ENCODE results near the gene DKK2. TPM values are rescaled to one million over a fixed set of nuclear protein-coding genes. Genes with fewer than 3 reads are reported as not detected.

Gene DKK2
- total and polyA plus RNA-seq, 2 experiments from 2014 or later: 3.2 to 4.3 TPM

DNA sequence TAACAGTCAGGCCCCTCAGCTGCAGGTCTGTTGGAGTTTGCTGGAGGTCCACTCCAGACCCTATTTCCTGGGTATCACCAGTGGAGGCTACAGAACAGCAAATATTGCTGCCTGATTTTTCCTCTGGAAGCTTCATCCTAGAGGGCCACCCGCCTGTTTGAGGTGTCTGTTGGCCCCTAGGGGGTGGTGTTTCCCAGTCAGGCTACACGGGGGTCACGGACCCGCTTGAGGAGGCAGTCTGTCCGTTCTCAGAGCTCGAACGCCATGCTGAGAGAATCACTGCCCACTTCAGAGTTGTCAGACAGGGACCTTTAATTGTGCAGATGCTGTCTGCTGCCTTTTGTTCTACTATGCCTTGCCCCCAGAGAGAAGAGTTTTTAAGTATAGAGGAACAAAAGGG lies 160.8 kb downstream of the DKK2 start:
- 89 to 91% methylated on average over 7 of the region's 7 CpGs for WGBS, 2 experiments (ENCODE audit: low coverage in 1 of 2, low lambda C conversion rate in 2 of 2, missing lambda C conversion rate in 2 of 2)
- H3K4me1 ChIP-seq (ENCODE audit: insufficient read depth): peaks cover under 1% of the 10 kb centered on the region; the same call in 1 of the 2 replicates
- no peak overlapping the region for H3K27ac ChIP-seq
- H3K79me2 ChIP-seq (ENCODE audit: insufficient read depth): no peaks in the 10 kb centered on the region
- H3K4me3 ChIP-seq: no peak overlapping the region
- H3K9me3 ChIP-seq (ENCODE audit: low read depth): no peaks in the 10 kb centered on the region
- TF ChIP-seq EZH2 (IDR thresholded peaks at IDR 0.05; ENCODE audit: insufficient read depth, poor library complexity, severe bottlenecking) (no peak), EZH2phosphoT487 (IDR thresholded peaks at IDR 0.05; ENCODE audit: insufficient read depth, low read depth) (no peak)
- in situ Hi-C loops (cut with MboI): no loop called here
- no peak overlapping the region for H3K9ac ChIP-seq
- no peaks in the 10 kb centered on the region for H4K20me1 ChIP-seq (ENCODE audit: insufficient read depth)
- no peak overlapping the region for H3K4me2 ChIP-seq (ENCODE audit: unreplicated experiment)
- 0 out of 2 replicates have a peak, but pooled peaks cover 2% of the 10 kb centered on the region for H3K9me2 ChIP-seq (ENCODE audit: insufficient read depth)
- DNase-seq: no peak
- no peaks in the 10 kb centered on the region for H3K36me3 ChIP-seq (ENCODE audit: low read depth)
- H2AFZ ChIP-seq: no peak overlapping the region
- H3F3A ChIP-seq (ENCODE audit: insufficient read depth): no peaks in the 10 kb centered on the region
- no peaks in the 10 kb centered on the region for H3K27me3 ChIP-seq (replicated peaks; ENCODE audit: insufficient read depth)
